Measurements from ENCODE around the gene IGLON5. TPM values are rescaled to one million over a fixed set of nuclear protein-coding genes. Genes with fewer than 3 reads are reported as not detected.

The IGLON5 gene
- polyA plus RNA-seq, 3 donors, result 2.7 to 3.7 (median 3.2) TPM

DNA sequence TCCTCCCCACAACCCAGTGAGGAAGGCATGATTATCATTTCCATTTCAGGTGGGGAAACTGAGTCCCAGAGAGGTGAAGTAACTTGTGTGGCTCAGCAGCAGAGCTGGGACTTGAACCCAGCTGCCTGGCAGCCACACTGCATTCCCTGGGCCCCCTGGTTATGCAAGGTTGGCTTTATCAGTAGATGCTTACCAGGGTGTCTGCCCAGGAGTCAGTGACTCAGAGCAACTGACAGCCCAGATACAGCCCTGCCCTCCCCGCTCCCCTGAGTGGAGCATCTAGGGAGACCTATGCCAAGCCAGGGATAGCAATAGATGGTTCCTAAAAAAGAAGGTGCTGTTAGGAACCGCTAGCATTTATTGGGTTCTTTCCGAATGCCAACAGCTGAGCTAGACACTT is 5.9 kb downstream of the IGLON5 start:
- DNase-seq (ENCODE audit: low read depth in 3 of 3, low spot score in 2 of 3), result no peak

DNA sequence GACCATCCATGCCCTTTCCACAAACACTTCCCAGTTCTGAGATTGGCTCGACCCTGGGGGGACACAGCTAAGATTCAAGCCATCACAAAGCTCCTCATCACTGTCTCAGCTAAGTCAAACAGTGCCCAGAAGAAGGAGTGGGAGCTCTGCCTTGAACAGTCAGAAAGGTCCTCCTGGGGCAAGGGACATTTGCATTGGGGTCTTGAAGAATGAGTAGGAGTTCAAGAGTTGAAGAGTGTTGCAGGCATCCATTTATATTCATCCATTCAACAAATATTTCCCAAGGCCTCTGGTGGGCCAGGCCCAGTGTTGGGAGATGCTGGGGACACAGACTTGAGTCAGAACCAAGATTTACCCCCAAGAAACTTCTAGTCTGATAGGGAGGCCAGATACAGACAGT is 6.5 kb downstream of the IGLON5 start:
- DNase-seq (ENCODE audit: low read depth in 3 of 3, low spot score in 2 of 3), result no peak

GRCh38 chr19:51318687-51319648 is 7.5 kb downstream of the IGLON5 start:
- no peak for DNase-seq (ENCODE audit: low read depth in 3 of 3, low spot score in 2 of 3)

- no peak for DNase-seq (ENCODE audit: low read depth in 3 of 3, low spot score in 2 of 3)
These were observed 8.3 kb downstream of the IGLON5 start for GRCh38 chr19:51319649-51320279.

DNA sequence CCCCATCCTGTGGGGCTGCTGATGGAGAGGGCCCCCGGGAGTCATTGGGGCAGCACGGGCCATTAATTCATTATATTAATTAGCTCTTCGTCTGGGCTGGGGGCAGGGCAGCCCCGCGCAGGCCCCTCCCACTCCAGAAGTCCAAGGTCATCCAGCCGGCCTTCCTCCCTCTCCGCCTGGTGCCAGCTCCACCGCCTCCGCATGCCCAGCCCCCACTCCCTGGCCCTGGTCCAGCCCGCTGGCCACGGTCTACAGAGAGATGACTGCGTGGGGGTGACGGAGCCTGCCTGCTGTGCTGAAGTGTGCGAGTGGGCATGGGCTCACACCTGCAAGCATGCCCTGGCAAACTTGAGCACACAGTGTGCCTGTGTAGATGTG is 8.8 kb downstream of the IGLON5 start:
- peak in 1 of 3 donors; percentile 36 for DNase-seq (ENCODE audit: low read depth in 3 of 3, low spot score in 2 of 3)

GRCh38 chr19:51321799-51322198 is 10.4 kb downstream of the IGLON5 start:
- DNase-seq (ENCODE audit: low read depth in 3 of 3, low spot score in 2 of 3), result no peak

- no peak for DNase-seq (ENCODE audit: low read depth in 3 of 3, low spot score in 2 of 3)
These were observed 12.2 kb downstream of the IGLON5 start for GRCh38 chr19:51323481-51324166.

- DNase-seq (ENCODE audit: low read depth in 3 of 3, low spot score in 2 of 3), result no peak
These were observed 12.7 kb downstream of the IGLON5 start for GRCh38 chr19:51324167-51324481.

- DNase-seq (ENCODE audit: low read depth in 3 of 3, low spot score in 2 of 3), result no peak
These were observed 13.9 kb downstream of the IGLON5 start for GRCh38 chr19:51325161-51325976.

DNA sequence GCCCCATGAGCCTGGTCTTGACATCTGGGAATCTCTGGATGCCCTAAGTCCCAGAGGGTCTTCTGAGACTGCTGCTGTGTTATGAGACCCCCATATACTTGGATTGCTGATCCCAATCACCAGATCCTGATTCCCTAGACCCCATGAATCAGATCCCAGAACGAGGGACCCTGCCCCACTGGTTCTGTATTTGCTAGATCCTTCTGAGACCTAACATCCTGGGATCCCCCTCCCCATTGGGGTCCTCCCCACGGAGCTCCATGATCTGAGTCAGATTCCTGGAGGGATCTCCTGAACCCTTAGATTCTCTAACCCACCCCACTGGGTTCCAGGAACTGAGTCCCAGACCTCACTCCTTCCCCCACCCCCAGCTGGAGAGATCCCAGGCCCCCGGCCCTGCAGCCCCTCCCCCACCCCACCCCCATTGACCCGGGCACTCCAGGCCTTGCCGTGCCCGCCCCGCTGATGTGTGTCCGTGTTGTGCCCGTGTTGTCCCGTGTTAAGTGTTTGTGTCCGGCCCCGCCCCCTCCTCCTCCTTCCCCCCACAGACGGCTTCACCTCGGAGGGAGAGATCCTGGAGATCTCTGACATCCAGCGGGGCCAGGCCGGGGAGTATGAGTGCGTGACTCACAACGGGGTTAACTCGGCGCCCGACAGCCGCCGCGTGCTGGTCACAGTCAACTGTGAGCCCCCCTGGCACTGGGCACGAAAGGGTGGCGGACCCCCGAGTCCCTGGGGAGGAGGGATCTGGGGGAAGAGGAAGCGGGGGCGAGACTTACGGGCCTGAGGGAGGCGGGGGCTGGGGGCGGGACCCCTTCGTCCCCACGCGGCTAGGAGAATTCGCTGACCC is 15.0 kb downstream of the IGLON5 start:
- DNase-seq (ENCODE audit: low read depth in 3 of 3, low spot score in 2 of 3), result no peak

- DNase-seq (ENCODE audit: low read depth in 3 of 3, low spot score in 2 of 3), result no peak
These were observed 15.9 kb downstream of the IGLON5 start for GRCh38 chr19:51327066-51328001.

DNA sequence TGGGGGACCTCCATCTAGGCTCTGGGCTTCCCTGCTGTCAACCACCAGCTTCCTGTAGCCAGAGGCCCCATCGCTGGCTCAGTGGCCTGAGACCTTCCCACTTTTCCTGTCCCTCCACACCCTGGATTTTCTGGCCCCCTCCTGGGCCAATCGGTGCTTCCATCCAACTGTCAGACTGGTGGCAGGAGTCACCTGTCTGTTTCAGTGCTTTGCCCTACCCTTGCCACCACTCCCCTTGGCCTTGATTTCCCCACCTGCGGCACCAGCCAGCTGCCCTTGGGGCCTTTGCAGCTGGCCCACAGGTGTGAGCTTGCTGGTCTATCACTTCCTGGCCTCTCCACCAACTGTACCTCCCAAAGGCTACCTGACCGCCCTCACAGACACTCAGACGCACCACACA is 18.0 kb downstream of the IGLON5 start:
- DNase-seq (ENCODE audit: low read depth in 3 of 3, low spot score in 2 of 3), result no peak

DNA sequence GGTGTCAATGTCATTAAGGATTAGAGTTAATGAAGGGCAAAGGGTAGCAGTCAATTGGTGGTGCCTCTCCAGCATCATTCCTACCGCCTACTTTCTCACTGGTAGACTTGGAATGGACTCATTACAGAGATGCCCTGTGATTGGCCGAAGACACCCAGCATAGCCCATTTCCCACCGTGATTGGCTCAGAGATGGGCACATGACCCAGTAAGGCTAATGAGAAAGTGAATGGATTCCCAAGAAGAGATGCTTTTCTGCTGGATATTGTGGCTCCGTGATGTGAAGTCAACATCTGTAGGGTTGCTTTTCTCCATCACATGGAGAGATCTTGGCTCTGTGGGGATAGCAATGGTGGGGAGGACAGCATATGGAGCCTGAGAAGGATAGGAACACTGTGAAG is 18.9 kb downstream of the IGLON5 start:
- DNase-seq (ENCODE audit: low read depth in 3 of 3, low spot score in 2 of 3), result no peak

DNA sequence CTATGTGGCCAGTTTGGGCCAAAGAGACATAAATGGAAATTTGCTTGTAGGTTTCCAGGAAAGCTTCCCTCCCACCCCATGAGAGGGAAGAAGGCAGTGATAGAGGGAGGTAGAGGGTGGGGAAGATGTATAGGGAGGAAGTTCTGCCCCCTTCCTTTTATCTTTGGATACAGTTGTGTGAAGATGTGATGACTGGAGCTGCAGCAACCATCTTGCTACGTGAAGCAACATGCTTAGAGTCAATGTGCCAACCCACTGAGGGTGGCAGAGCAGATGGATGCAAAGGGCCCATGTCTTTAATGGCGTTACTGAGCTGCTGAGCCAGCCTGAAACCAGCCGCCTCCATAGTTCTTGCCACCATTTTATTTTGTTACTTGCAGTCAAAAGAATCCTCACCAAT is 19.7 kb downstream of the IGLON5 start:
- DNase-seq (ENCODE audit: low read depth in 3 of 3, low spot score in 2 of 3), result no peak

DNA sequence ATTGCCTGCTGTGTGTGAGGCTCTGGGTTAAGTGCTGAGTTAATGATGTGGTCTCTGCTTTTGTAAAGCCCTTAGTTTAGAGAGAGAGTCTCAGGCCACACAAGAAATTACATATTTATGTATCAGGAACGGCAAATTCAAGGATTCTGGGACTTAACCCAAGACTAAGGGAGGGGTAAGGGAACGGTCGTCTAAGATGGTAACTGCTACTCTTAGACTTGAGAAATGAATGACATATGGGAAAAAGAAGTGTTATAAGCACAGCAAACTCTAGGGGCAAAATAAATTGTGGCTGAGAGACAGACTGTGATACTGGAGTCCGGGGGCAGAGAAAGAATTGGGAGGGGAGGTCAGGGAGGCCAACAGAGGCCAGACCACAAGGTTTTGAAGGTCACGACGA is 20.3 kb downstream of the IGLON5 start:
- no peak for DNase-seq (ENCODE audit: low read depth in 3 of 3, low spot score in 2 of 3)

DNA sequence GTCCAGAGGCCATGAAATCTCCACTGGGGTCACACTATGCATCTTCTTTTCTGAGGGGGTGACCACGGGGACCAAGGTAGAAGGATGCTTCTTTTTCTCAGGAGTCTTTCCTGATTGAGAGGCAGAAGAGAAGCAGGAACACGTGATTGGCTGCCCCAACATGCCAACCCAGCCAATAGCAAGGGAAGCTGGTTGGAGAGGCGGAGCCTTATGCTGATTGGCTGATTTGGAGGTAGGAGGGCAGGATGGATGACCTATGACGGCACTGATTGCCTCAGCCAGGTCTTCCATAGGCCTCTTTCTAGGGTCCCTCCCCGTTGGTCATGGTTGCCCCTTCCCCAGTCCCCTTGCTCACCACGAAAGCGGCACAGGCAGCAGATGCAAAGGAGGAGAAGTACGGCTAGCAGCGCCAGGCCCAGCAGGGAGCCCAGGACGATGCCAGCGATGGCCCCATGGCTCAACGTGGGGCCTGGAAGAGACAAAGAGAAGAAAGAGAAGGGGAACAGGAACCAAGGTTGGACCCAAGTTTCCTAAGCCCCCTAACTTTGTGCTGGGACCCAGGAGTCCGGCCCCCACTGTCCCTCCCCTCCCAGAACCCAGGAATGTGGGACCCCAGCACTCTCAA is 22.5 kb downstream of the IGLON5 start:
- no peak for DNase-seq (ENCODE audit: low read depth in 3 of 3, low spot score in 2 of 3)

DNA sequence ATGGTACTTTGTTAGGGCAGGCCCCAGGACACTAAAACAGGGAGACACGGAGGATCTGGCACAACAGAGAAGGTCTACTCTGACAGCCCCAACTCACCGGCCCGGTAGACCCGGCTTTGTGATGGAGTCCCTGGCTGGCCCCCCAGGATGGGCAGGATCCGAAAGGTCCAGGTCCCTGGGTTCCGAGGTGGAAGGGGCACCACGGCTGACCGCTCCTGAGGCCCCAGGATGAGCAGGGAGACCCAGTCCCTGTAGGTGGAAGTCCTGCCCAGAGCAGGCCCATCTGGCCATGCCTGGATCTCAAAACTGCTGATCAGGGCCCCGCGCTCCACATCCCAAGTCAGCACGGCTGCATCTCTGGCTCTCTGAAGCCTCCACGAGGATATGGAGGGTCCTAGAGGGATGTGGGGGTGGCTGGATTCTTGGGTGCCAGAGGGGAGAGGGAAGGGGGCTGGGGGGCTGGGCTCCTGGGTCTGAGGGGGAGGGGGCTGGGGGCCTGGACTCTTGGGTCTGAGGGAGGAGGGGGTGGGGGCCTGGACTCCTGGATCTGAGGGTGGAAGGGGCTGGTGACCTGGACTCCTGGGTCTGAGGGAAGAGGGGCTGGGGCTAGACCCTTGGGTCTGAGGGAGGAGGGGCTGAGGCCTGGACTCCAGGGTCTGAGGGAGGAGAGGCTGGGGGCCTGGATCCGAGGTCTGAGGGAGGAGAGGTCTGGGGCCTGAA is 25.9 kb downstream of the IGLON5 start:
- no peak for DNase-seq (ENCODE audit: low read depth in 3 of 3, low spot score in 2 of 3)

Measured in right renal cortex interstitium (tissue), 3 donors.